ENCODE results near the gene GOLGA2.
A peak's percentile ranks its signal among the peaks of the same experiment; 100 is the strongest.

GOLGA2 gene

GRCh38 chr9:128253140-128253990 is 22.4 kb downstream of the GOLGA2 start:
- peaks cover 28% of the 10 kb centered on the region for H3K36me3 ChIP-seq (ENCODE audit: insufficient read depth, low read depth, low read length)
- H3K9me3 ChIP-seq (ENCODE audit: insufficient read depth, low read depth, low read length) = no peaks in the 10 kb centered on the region
- H3K27me3 ChIP-seq (ENCODE audit: insufficient read depth, low read length) = no peaks in the 10 kb centered on the region; the same call in 1 of the 2 replicates
- H3K9ac ChIP-seq (ENCODE audit: low read depth, low read length) = no peak overlapping the region
- H3K27ac ChIP-seq (ENCODE audit: low read length) = no peak overlapping the region
- H3K4me3 ChIP-seq (ENCODE audit: low read length) = no peak overlapping the region
- peaks cover 6% of the 10 kb centered on the region for H3K4me1 ChIP-seq (ENCODE audit: insufficient read depth, low read length)

GRCh38 chr9:128252317-128253139 is 23.3 kb downstream of the GOLGA2 start:
- Histone ChIP-seq H3K9ac (ENCODE audit: low read depth, low read length) (no peak overlapping the region), H3K36me3 (ENCODE audit: insufficient read depth, low read depth, low read length) (peaks cover 21% of the 10 kb centered on the region), H3K4me3 (ENCODE audit: low read length) (peak overlapping the region; percentile 75; the same call in 1 of the 2 replicates), H3K4me1 (ENCODE audit: insufficient read depth, low read length) (peaks cover 6% of the 10 kb centered on the region), H3K27me3 (ENCODE audit: insufficient read depth, low read length) (no peaks in the 10 kb centered on the region; the same call in 1 of the 2 replicates), H3K9me3 (ENCODE audit: insufficient read depth, low read depth, low read length) (no peaks in the 10 kb centered on the region), H3K27ac (ENCODE audit: low read length) (no peak overlapping the region)

GRCh38 chr9:128251732-128252100 is 24.1 kb downstream of the GOLGA2 start:
- Histone ChIP-seq H3K27me3 (ENCODE audit: insufficient read depth, low read length) (no peaks in the 10 kb centered on the region; the same call in 1 of the 2 replicates), H3K4me1 (ENCODE audit: insufficient read depth, low read length) (peaks cover 6% of the 10 kb centered on the region), H3K9me3 (ENCODE audit: insufficient read depth, low read depth, low read length) (no peaks in the 10 kb centered on the region), H3K9ac (ENCODE audit: low read depth, low read length) (no peak overlapping the region), H3K36me3 (ENCODE audit: insufficient read depth, low read depth, low read length) (peaks cover 14% of the 10 kb centered on the region; the same call in 1 of the 2 replicates), H3K4me3 (ENCODE audit: low read length) (peak overlapping the region; percentile 75; the same call in 1 of the 2 replicates), H3K27ac (ENCODE audit: low read length) (no peak overlapping the region)

GRCh38 chr9:128250839-128251731 is 24.7 kb downstream of the GOLGA2 start:
- H3K9ac ChIP-seq (ENCODE audit: low read depth, low read length) = peak overlapping the region; percentile 76; the same call in 1 of the 2 replicates
- no peaks in the 10 kb centered on the region for H3K9me3 ChIP-seq (ENCODE audit: insufficient read depth, low read depth, low read length)
- peaks cover 6% of the 10 kb centered on the region for H3K4me1 ChIP-seq (ENCODE audit: insufficient read depth, low read length)
- no peak overlapping the region for H3K27ac ChIP-seq (ENCODE audit: low read length)
- H3K4me3 ChIP-seq (ENCODE audit: low read length) = peak overlapping the region; percentile 75
- H3K27me3 ChIP-seq (ENCODE audit: insufficient read depth, low read length) = no peaks in the 10 kb centered on the region; the same call in 1 of the 2 replicates
- peaks cover 13% of the 10 kb centered on the region; the same call in 1 of the 2 replicates for H3K36me3 ChIP-seq (ENCODE audit: insufficient read depth, low read depth, low read length)

GRCh38 chr9:128249908-128250838 is 25.6 kb downstream of the GOLGA2 start:
- no peaks in the 10 kb centered on the region; the same call in 1 of the 2 replicates for H3K27me3 ChIP-seq (ENCODE audit: insufficient read depth, low read length)
- peaks cover 8% of the 10 kb centered on the region for H3K4me1 ChIP-seq (ENCODE audit: insufficient read depth, low read length)
- H3K9ac ChIP-seq (ENCODE audit: low read depth, low read length) = peak overlapping the region; percentile 76; the same call in 1 of the 2 replicates
- no peaks in the 10 kb centered on the region for H3K9me3 ChIP-seq (ENCODE audit: insufficient read depth, low read depth, low read length)
- H3K4me3 ChIP-seq (ENCODE audit: low read length) = peak overlapping the region; percentile 75; the same call in 1 of the 2 replicates
- H3K36me3 ChIP-seq (ENCODE audit: insufficient read depth, low read depth, low read length) = peaks cover 9% of the 10 kb centered on the region; the same call in 1 of the 2 replicates
- H3K27ac ChIP-seq (ENCODE audit: low read length) = no peak overlapping the region

GRCh38 chr9:128249558-128249907 is 26.3 kb downstream of the GOLGA2 start:
- peaks cover 9% of the 10 kb centered on the region; the same call in 1 of the 2 replicates for H3K36me3 ChIP-seq (ENCODE audit: insufficient read depth, low read depth, low read length)
- no peaks in the 10 kb centered on the region for H3K9me3 ChIP-seq (ENCODE audit: insufficient read depth, low read depth, low read length)
- peaks cover 7% of the 10 kb centered on the region for H3K4me1 ChIP-seq (ENCODE audit: insufficient read depth, low read length)
- no peak overlapping the region for H3K9ac ChIP-seq (ENCODE audit: low read depth, low read length)
- H3K27me3 ChIP-seq (ENCODE audit: insufficient read depth, low read length) = no peaks in the 10 kb centered on the region; the same call in 1 of the 2 replicates
- H3K4me3 ChIP-seq (ENCODE audit: low read length) = peak overlapping the region; percentile 67; the same call in 1 of the 2 replicates
- no peak overlapping the region for H3K27ac ChIP-seq (ENCODE audit: low read length)

- Histone ChIP-seq H3K27ac (ENCODE audit: low read length) (no peak overlapping the region), H3K9ac (ENCODE audit: low read depth, low read length) (no peak overlapping the region), H3K4me1 (ENCODE audit: insufficient read depth, low read length) (peaks cover 7% of the 10 kb centered on the region)
Measured at GRCh38 chr9:128247226-128247803, 28.5 kb downstream of the GOLGA2 start.

DNA sequence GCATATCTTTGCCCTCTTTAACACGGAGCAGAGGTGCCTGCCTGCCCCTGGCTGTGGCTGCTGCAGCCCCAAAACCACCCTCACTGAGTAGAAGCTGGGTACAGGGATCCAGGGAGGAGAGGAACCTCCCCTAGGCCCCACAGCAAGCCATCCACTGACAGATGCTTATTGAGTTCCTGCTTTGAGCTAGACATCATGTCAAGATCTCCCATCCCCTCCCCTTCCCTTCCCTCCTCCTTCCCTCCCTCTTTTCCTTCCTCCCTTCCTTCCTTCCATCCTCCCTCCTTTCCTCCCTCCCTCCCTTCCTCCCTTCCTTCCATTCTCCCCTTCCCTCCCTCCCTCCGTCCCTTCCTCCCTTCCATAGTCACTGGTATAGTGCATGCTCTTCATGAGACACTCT is 29.3 kb downstream of the GOLGA2 start:
- H3K27ac ChIP-seq (ENCODE audit: low read length) = no peak overlapping the region
- H3K27me3 ChIP-seq (ENCODE audit: insufficient read depth, low read length) = no peaks in the 10 kb centered on the region; the same call in 1 of the 2 replicates
- no peak overlapping the region for H3K4me3 ChIP-seq (ENCODE audit: low read length)
- no peaks in the 10 kb centered on the region for H3K9me3 ChIP-seq (ENCODE audit: insufficient read depth, low read depth, low read length)
- no peaks in the 10 kb centered on the region; the same call in 1 of the 2 replicates for H3K36me3 ChIP-seq (ENCODE audit: insufficient read depth, low read depth, low read length)
- peaks cover 7% of the 10 kb centered on the region for H3K4me1 ChIP-seq (ENCODE audit: insufficient read depth, low read length)
- no peak overlapping the region for H3K9ac ChIP-seq (ENCODE audit: low read depth, low read length)

More at GRCh38 chr9:128247226-128247803, 28.5 kb downstream of the GOLGA2 start:
- Histone ChIP-seq H3K27me3 (ENCODE audit: insufficient read depth, low read length) (no peaks in the 10 kb centered on the region; the same call in 1 of the 2 replicates), H3K9me3 (ENCODE audit: insufficient read depth, low read depth, low read length) (no peaks in the 10 kb centered on the region), H3K4me3 (ENCODE audit: low read length) (no peak overlapping the region), H3K36me3 (ENCODE audit: insufficient read depth, low read depth, low read length) (peaks cover 6% of the 10 kb centered on the region; the same call in 1 of the 2 replicates)

DNA sequence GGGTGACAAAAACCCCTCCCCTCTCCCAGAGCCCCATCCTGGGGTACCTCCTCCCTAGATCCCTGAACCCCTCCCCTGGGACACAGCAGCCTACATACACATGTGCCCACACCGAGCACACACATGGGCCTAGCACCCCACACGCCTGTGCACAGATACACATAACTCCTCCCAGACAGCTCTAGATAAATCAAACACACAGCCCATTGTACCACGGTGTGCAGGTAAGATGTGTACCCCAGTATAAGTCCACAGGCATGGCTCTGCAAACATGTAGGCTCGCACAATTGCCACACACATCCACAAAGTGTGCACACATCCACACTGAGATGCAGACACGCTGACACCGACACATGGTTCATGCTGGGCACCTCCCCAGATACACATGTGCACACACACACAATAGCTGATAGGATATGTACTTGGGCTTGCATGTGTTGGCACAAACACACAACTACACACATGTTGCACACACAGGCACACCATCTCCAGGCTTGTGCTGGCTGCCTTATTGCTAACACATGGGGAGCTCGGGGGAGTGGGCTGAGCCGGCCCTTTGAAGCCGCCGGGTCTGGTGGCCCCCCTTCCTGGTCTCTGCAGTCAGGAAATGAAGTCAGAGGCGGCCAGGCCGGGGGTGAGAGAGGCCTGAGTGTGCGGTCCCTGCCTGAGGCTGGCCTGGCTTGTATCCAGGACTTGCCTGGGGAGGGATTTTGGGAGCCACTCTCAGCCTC is 30.2 kb downstream of the GOLGA2 start:
- Histone ChIP-seq H3K9me3 (ENCODE audit: insufficient read depth, low read depth, low read length) (no peaks in the 10 kb centered on the region), H3K4me3 (ENCODE audit: low read length) (no peak overlapping the region), H3K27ac (ENCODE audit: low read length) (no peak overlapping the region), H3K27me3 (ENCODE audit: insufficient read depth, low read length) (no peaks in the 10 kb centered on the region; the same call in 1 of the 2 replicates), H3K36me3 (ENCODE audit: insufficient read depth, low read depth, low read length) (no peaks in the 10 kb centered on the region; the same call in 1 of the 2 replicates), H3K4me1 (ENCODE audit: insufficient read depth, low read length) (peaks cover 7% of the 10 kb centered on the region), H3K9ac (ENCODE audit: low read depth, low read length) (no peak overlapping the region; the same call in 1 of the 2 replicates)
